Ovary (tissue), 9 donors: ENCODE data around the gene ABLIM2. TPM values are rescaled to one million over a fixed set of nuclear protein-coding genes. Genes with fewer than 3 reads are reported as not detected.

Source experiments
- DNase-seq, 5 donors: peaks; one replicate each; pipeline ENCODE4 v3.0.0-alpha.2; 2019 to 2020
- H3K27ac ChIP-seq, 2 donors: fragments of 200-600 bp; one replicate each; pipeline versions ENCODE4 v1.5.1 to v1.8.0; 2019 to 2022
- H3K27me3 ChIP-seq: fragments of 200-600 bp; one replicate; pipeline ENCODE4 v1.8.0; 2022
- H3K36me3 ChIP-seq: fragments of 200-600 bp; sonication (generic); one replicate; pipeline ENCODE4 v1.5.1; 2019
- H3K4me1 ChIP-seq: one replicate; pipeline ENCODE4 v1.8.1; 2013; ENCODE audit warnings: mild to moderate bottlenecking, moderate library complexity; ENCODE audit not compliant: insufficient read depth
- H3K4me3 ChIP-seq: fragments of 200-600 bp; sonication (generic); one replicate; pipeline ENCODE4 v1.5.1; 2017
- H3K9me3 ChIP-seq, 2 donors: fragments of 200-600 bp in 1 of 2; sonication (generic) in 1 of 2; one replicate each; pipeline versions ENCODE4 v1.5.1 to v1.8.1; 2013 to 2019; ENCODE audit warnings: mild to moderate bottlenecking in 1 of 2, moderate library complexity in 1 of 2
- EP300 ChIP-seq: sonication (generic); formaldehyde crosslinking; IDR thresholded peaks from one replicate; pipeline ENCODE4 v1.6.1; 2017; ENCODE audit warnings: antibody characterized with exemption
- POLR2A ChIP-seq: fragments of 450-650 bp; IDR thresholded peaks from one replicate; pipeline ENCODE4 v1.6.1; 2017; ENCODE audit warnings: antibody characterized with exemption, mild to moderate bottlenecking, moderate library complexity
- WGBS, 3 donors: extraction: QIAGEN DNeasy Blood & Tissue Kit in 1 of 3; methylation state at CpG; one replicate each; pipeline versions ENCODE4 v1.1.5 to v1.1.7; 2013 to 2017; 5-methylcytosine and 5-hydroxymethylcytosine counted together
- intact Hi-C, 4 donors: fragments of 100-400 bp; cut with DNase I; formaldehyde crosslinking; loops; one replicate each; pipeline versions ENCODE4 v1.11.0 to v1.15.1; 2022 to 2023
- polyA plus RNA-seq, 2 donors: library from polyadenylated mRNA; stranded (reverse); fragments of 200-250 nt in 1 of 2; fragments of 350-450 nt in 1 of 2; fragmentation: Illumina TruSeq in 1 of 2; extraction: RNeasy Lipid Tissue Mini Kit (QIAGEN cat#74804) in 1 of 2; gene quantifications; one replicate each; pipeline ENCODE4 v1.2.3, GENCODE V29; 2013 to 2014
- total RNA-seq, 7 donors: library from RNA; depleted of rRNA in 2 of 7; stranded (reverse); fragments of >200 nt in 2 of 7; fragmentation: NEBNext Ultra II Directional in 3 of 7; extraction: Animal tissue kit (Norgen Biotek cat#: 25700) in 3 of 7; gene quantifications; one replicate each; pipeline versions ENCODE4 v1.1.0 to v1.2.4, GENCODE V29; 2016 to 2023
- TF ChIP-seq, protein P1 (sequence below), 3 donors: fragments of 450-650 bp in 2 of 3; fragments of 200-600 bp in 1 of 3; IDR thresholded peaks; one replicate each; pipeline versions ENCODE4 v1.5.1 to v1.8.0; 2016 to 2022; ENCODE audit warnings: antibody characterized with exemption in 3 of 3, mild to moderate bottlenecking in 1 of 3
- donor health status: DM: no; HTN: no; CAD: no; lungs with moderate emphysema.
- donor health status: DM: no; HTN: no; CAD: no.
- donor health status: Bipolar disorder and iron deficiency.
- donor health status: DM: yes; HTN: yes; CAD: no.
- donor health status: DM: no; HTN: no; CAD: no.
- donor health status: DM: yes; HTN: yes; CAD: no.

Gene ABLIM2
- total and polyA plus RNA-seq, 9 donors = 0.81 to 7.9 (median 2.1) TPM

- Histone ChIP-seq H3K27me3 (no peaks in the 10 kb centered on the region), H3K4me3 (no peak overlapping the region), H3K9me3 (no peaks in the 10 kb centered on the region), H3K4me1 (no peaks in the 10 kb centered on the region), H3K36me3 (no peaks in the 10 kb centered on the region), H3K27ac (no peak overlapping the region)
- intact Hi-C loops = no loop called here
- no peak for DNase-seq
- 75 to 90% (median 86%) methylated on average over 7 of the region's 7 CpGs for WGBS, 3 donors
- TF ChIP-seq EP300 (no peak), POLR2A (no peak)
Measured at GRCh38 chr4:8089862-8090261, 68.8 kb downstream of the ABLIM2 start.

GRCh38 chr4:8088966-8089491, 69.6 kb downstream of the ABLIM2 start:
- no peak overlapping the region for H3K27ac ChIP-seq
- TF ChIP-seq, protein P1, sequence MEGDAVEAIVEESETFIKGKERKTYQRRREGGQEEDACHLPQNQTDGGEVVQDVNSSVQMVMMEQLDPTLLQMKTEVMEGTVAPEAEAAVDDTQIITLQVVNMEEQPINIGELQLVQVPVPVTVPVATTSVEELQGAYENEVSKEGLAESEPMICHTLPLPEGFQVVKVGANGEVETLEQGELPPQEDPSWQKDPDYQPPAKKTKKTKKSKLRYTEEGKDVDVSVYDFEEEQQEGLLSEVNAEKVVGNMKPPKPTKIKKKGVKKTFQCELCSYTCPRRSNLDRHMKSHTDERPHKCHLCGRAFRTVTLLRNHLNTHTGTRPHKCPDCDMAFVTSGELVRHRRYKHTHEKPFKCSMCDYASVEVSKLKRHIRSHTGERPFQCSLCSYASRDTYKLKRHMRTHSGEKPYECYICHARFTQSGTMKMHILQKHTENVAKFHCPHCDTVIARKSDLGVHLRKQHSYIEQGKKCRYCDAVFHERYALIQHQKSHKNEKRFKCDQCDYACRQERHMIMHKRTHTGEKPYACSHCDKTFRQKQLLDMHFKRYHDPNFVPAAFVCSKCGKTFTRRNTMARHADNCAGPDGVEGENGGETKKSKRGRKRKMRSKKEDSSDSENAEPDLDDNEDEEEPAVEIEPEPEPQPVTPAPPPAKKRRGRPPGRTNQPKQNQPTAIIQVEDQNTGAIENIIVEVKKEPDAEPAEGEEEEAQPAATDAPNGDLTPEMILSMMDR (IDR thresholded peaks at IDR 0.05) = no peak
- TF ChIP-seq EP300 (no peak), POLR2A (no peak)
- no peaks in the 10 kb centered on the region for H3K27me3 ChIP-seq
- H3K36me3 ChIP-seq = no peaks in the 10 kb centered on the region
- 66 to 72% (median 69%) methylated on average over 12 of the region's 12 CpGs for WGBS, 3 donors
- DNase-seq = no peak
- intact Hi-C loops = no loop called here
- no peak overlapping the region for H3K4me3 ChIP-seq
- no peaks in the 10 kb centered on the region for H3K9me3 ChIP-seq
- H3K4me1 ChIP-seq = no peaks in the 10 kb centered on the region

DNA sequence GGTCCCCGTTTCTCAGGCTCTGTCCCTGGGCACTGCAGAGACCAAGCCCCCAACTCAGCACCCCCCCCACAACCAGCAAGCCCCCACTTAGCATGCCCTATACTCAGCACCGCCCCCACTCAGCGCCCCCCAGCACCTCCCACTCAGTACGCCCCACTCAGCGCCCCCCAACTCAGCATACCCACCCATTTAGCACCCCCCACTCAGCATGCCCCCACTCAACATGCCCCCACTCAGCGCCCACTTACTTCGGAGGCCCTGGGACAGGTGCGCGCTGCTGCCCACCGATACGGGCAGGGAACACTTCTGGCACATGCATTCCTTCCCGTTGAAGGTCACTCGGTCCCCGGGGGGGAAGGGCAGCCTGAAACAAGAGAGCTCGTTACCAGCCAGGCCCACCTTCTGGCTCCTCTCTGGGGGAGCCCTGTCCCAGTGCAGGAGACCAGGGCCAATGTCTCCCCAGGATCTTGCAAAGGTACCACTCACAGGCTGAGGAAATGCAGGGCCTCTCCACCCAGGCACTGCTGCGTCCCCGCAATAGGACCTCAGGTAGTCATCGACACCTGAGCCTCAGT, 70.6 kb downstream of the ABLIM2 start:
- Histone ChIP-seq H3K9me3 (no peaks in the 10 kb centered on the region), H3K4me3 (no peak overlapping the region), H3K36me3 (no peaks in the 10 kb centered on the region), H3K4me1 (no peaks in the 10 kb centered on the region), H3K27ac (no peak overlapping the region), H3K27me3 (no peaks in the 10 kb centered on the region)
- 54 to 74% (median 66%) methylated on average over 18 of the region's 18 CpGs for WGBS, 3 donors
- peak in 1 of 5 donors; percentile 9 for DNase-seq
- intact Hi-C loops = no loop called here
- TF ChIP-seq, protein P1 (IDR thresholded peaks at IDR 0.05) = no peak
- no peak for TF ChIP-seq EP300
- TF ChIP-seq POLR2A = no peak

DNA sequence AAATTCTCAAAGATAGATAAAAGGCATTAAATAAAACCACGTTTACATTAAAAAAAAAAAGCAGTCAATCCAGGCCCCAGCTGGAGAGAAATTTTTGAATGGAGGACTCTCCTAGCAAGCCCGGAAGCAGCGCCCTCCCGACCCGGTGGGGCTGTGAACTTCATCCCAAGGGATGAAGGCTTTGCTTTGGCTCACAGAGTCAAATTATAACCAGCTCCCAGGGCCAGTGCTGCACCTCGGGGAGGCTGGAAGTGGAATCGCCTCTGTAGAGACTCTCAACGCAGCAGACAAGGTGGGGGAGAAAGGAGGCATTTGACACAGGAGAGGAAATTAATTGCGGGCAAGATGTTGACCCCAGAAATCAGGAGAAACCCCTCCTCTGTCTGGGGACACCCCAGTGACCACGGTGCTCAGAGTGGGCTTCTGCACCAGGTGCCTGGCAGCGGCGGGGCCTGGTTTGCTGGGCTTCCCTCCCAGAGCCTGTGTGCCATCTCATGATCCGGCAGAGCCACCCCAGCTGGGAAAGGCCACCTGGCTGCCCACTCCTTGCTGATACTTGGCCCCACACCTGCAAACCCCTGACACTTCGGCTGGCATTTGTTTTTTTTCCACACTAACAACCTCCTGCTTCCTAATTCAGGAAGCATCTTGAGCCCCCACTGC, 71.7 kb downstream of the ABLIM2 start:
- no peak overlapping the region for H3K4me3 ChIP-seq
- intact Hi-C loops = no loop called here
- H3K4me1 ChIP-seq = no peaks in the 10 kb centered on the region
- H3K9me3 ChIP-seq = no peaks in the 10 kb centered on the region
- no peak for TF ChIP-seq POLR2A
- TF ChIP-seq EP300 = no peak
- TF ChIP-seq, protein P1 (IDR thresholded peaks at IDR 0.05) = no peak
- H3K27ac ChIP-seq = no peak overlapping the region
- H3K27me3 ChIP-seq = no peaks in the 10 kb centered on the region
- H3K36me3 ChIP-seq = no peaks in the 10 kb centered on the region
- DNase-seq = no peak
- WGBS, 3 donors = 63 to 71% (median 63%) methylated on average over 14 of the region's 14 CpGs
